Measurements from ENCODE around the gene PRSS50.

- no peak for TF ChIP-seq CTCF (IDR thresholded peaks at IDR 0.05; ENCODE audit: borderline replicate concordance, extremely low read depth, low read length, poor library complexity, severe bottlenecking)
- no peak for TF ChIP-seq EZH2 (IDR thresholded peaks at IDR 0.05; ENCODE audit: borderline replicate concordance, low read depth, low read length, severe bottlenecking)
Measured at GRCh38 chr3:46746711-46747110, 29.0 kb upstream of the PRSS50 start.
